ENCODE results near the gene BCKDK. TPM values are rescaled to one million over a fixed set of nuclear protein-coding genes. Genes with fewer than 3 reads are reported as not detected.

Gene BCKDK
- total and polyA plus RNA-seq, 2 donors (not counting 3 experiments of a cell fraction or from before 2014, with no cell fraction given): 57.8 to 78.3 TPM

GRCh38 chr16:31064882-31065461, 43.2 kb upstream of the BCKDK start:
- Histone ChIP-seq H3K4me1 (ENCODE audit: control insufficient read depth, extremely low read depth, insufficient read depth, low read length) (peaks cover 10% of the 10 kb centered on the region), H3K4me3 (replicated peaks in 1 of 3; ENCODE audit: insufficient read depth in 1 of 3, low read depth in 1 of 3, low read length in 3 of 3) (no peak overlapping the region), H2AFZ (ENCODE audit: low read depth, low read length) (no peak overlapping the region), H4K20me1 (replicated peaks; ENCODE audit: control insufficient read depth, extremely low read depth, insufficient read depth, low read length) (no peaks in the 10 kb centered on the region), H3K9ac (replicated peaks; ENCODE audit: extremely low read depth, insufficient read depth, low read length) (peak overlapping the region; percentile 8), H3K79me2 (ENCODE audit: control insufficient read depth, insufficient read depth, low read length) (peaks cover 19% of the 10 kb centered on the region), H3K9me1 (replicated peaks; ENCODE audit: control insufficient read depth, extremely low read depth, insufficient read depth, low read length) (no peaks in the 10 kb centered on the region), H3K4me2 (ENCODE audit: insufficient read depth, low read length) (peak overlapping the region; percentile 27), H3K9me3 (replicated peaks; ENCODE audit: control insufficient read depth, insufficient read depth, low read length) (no peaks in the 10 kb centered on the region), H3K27ac (ENCODE audit: insufficient read depth, low read depth, low read length) (peak overlapping the region; percentile 63), H3K27me3 (ENCODE audit: control insufficient read depth in 2 of 2, insufficient read depth in 2 of 2, low read length in 2 of 2) (no peaks in the 10 kb centered on the region), H3K36me3 (ENCODE audit: control insufficient read depth in 2 of 2, extremely low read depth in 1 of 2, insufficient read depth in 2 of 2, low read length in 2 of 2) (peaks cover 0 to 17% of the 10 kb centered on the region in 2 experiments)
- BruUV-seq (replicated peaks): no TSS peak
- dilution Hi-C loops (cut with MboI; ENCODE audit: extremely low pct_ligation_motif_present, low sequenced_read_pairs) (no loop called here), intact Hi-C loops (cut with micrococcal nuclease) (no loop called here)
- ChIA-PET CTCF (interaction anchor here (1.0 to 1.6 kb wide), 4 partner anchors 9 to 317 kb away, joined by 4 to 5 read pairs (median 4); partner anchors contain the start of gene ZNF668), POLR2A (no interaction called here)
- peak; percentile 76 for FAIRE-seq
- TF ChIP-seq FOS (IDR thresholded peaks at IDR 0.05; ENCODE audit: borderline replicate concordance, insufficient read depth, low read length) (no peak), POLR2A (IDR thresholded peaks at IDR 0.05; ENCODE audit: low read depth, low read length) (no peak), MYC (IDR thresholded peaks at IDR 0.05; ENCODE audit: low read depth, low read length) (no peak)
- DNase-seq (ENCODE audit: low read depth, low spot score): peak; percentile 8

GRCh38 chr16:31067342-31067741, 40.8 kb upstream of the BCKDK start:
- CTCF ChIA-PET: interaction anchor here (0.9 kb wide), 1 partner anchor 82 kb away, joined by 3 read pairs; the partner anchor contains the start of gene HSD3B7

More at GRCh38 chr16:31067342-31067741, 40.8 kb upstream of the BCKDK start:
- POLR2A ChIA-PET: no interaction called here
- no peak overlapping the region for H3K9ac ChIP-seq (replicated peaks; ENCODE audit: extremely low read depth, insufficient read depth, low read length)
- no peaks in the 10 kb centered on the region for H3K27me3 ChIP-seq (ENCODE audit: control insufficient read depth in 2 of 2, insufficient read depth in 2 of 2, low read length in 2 of 2)
- no peaks in the 10 kb centered on the region for H3K9me1 ChIP-seq (replicated peaks; ENCODE audit: control insufficient read depth, extremely low read depth, insufficient read depth, low read length)
- H2AFZ ChIP-seq (ENCODE audit: low read depth, low read length): no peak overlapping the region
- no peak overlapping the region for H3K4me2 ChIP-seq (ENCODE audit: insufficient read depth, low read length)
- intact Hi-C loops (cut with micrococcal nuclease): no loop called here
- H3K36me3 ChIP-seq (ENCODE audit: control insufficient read depth in 2 of 2, extremely low read depth in 1 of 2, insufficient read depth in 2 of 2, low read length in 2 of 2): peaks cover 0 to 6% of the 10 kb centered on the region in 2 experiments
- no peak overlapping the region for H3K4me3 ChIP-seq (replicated peaks in 1 of 3; ENCODE audit: insufficient read depth in 1 of 3, low read depth in 1 of 3, low read length in 3 of 3)
- TF ChIP-seq POLR2A (IDR thresholded peaks at IDR 0.05; ENCODE audit: low read depth, low read length) (no peak), CTCF (IDR thresholded peaks at IDR 0.05; ENCODE audit: extremely low read depth in 1 of 2, insufficient read depth in 1 of 2, low read depth in 1 of 2, low read length in 2 of 2) (no peak), POLR2AphosphoS5 (IDR thresholded peaks at IDR 0.05; ENCODE audit: insufficient read depth, low read depth, low read length) (no peak), MYC (IDR thresholded peaks at IDR 0.05; ENCODE audit: low read depth, low read length) (no peak), GATA2 (IDR thresholded peaks at IDR 0.05; ENCODE audit: insufficient read depth, insufficient read length, low read depth, low read length) (no peak), JUN (IDR thresholded peaks at IDR 0.05; ENCODE audit: borderline replicate concordance, insufficient read depth, insufficient read length, low read depth) (no peak), MAX (IDR thresholded peaks at IDR 0.05; ENCODE audit: insufficient read depth, insufficient read length) (no peak), FOS (IDR thresholded peaks at IDR 0.05; ENCODE audit: borderline replicate concordance, insufficient read depth, low read length) (no peak), EZH2 (IDR thresholded peaks at IDR 0.05; ENCODE audit: borderline replicate concordance, low read depth, low read length, severe bottlenecking) (no peak)
- DNase-seq (ENCODE audit: low read depth, low spot score) (no peak), FAIRE-seq (no peak)
- H4K20me1 ChIP-seq (replicated peaks; ENCODE audit: control insufficient read depth, extremely low read depth, insufficient read depth, low read length): no peaks in the 10 kb centered on the region
- H3K4me1 ChIP-seq (ENCODE audit: control insufficient read depth, extremely low read depth, insufficient read depth, low read length): peaks cover 20% of the 10 kb centered on the region
- dilution Hi-C loops (cut with MboI; ENCODE audit: extremely low pct_ligation_motif_present, low sequenced_read_pairs): no loop called here
- H3K79me2 ChIP-seq (ENCODE audit: control insufficient read depth, insufficient read depth, low read length): peaks cover 33% of the 10 kb centered on the region
- H3K27ac ChIP-seq (ENCODE audit: insufficient read depth, low read depth, low read length): no peak overlapping the region
- BruUV-seq (replicated peaks): no TSS peak
- H3K9me3 ChIP-seq (replicated peaks; ENCODE audit: control insufficient read depth, insufficient read depth, low read length): no peaks in the 10 kb centered on the region

Measured in endothelial cell of umbilical vein (primary cell).